Measurements from ENCODE around the gene FHAD1. TPM values are rescaled to one million over a fixed set of nuclear protein-coding genes. Genes with fewer than 3 reads are reported as not detected.

FHAD1 gene
- polyA plus RNA-seq, 1 of the 3 experiments (the other 2 are of a cell fraction): 0.48 TPM

GRCh38 chr1:15391366-15391765 lies 144.3 kb downstream of the FHAD1 start:
- POLR2A ChIA-PET: no interaction called here
- H3K4me1 ChIP-seq (ENCODE audit: control insufficient read depth in 1 of 2, insufficient read depth in 2 of 2, low read depth in 1 of 2, low read length in 1 of 2): peaks cover 0 to 9% of the 10 kb centered on the region in 2 experiments; a peak in 1 of 4 replicates
- CTCF ChIA-PET: interaction anchor here (0.9 to 1.3 kb wide), 4 partner anchors 10 to 438 kb away, joined by 3 read pairs; no protein-coding TSS in a partner anchor

More at GRCh38 chr1:15391366-15391765, 144.3 kb downstream of the FHAD1 start:
- TF ChIP-seq RXRA (IDR thresholded peaks at IDR 0.05; ENCODE audit: borderline replicate concordance, low read depth) (no peak), PBX3 (IDR thresholded peaks at IDR 0.05) (no peak), SMC3 (IDR thresholded peaks at IDR 0.05; ENCODE audit: low read depth, low read length) (no peak), MXI1 (IDR thresholded peaks at IDR 0.05; ENCODE audit: low read depth, low read length) (no peak), REST (IDR thresholded peaks at IDR 0.05; ENCODE audit: low read depth, low read length) (no peak), FOSL2 (IDR thresholded peaks at IDR 0.05; ENCODE audit: borderline replicate concordance, low read depth) (no peak), GATA2 (CRISPR knock-in tag; IDR thresholded peaks at IDR 0.05) (no peak)
- Histone ChIP-seq H3K79me2 (ENCODE audit: insufficient read depth) (no peaks in the 10 kb centered on the region), H3K27ac (ENCODE audit: low read depth in 2 of 2, low read length in 1 of 2) (no peak overlapping the region), H3K36me3 (replicated peaks in 1 of 2; ENCODE audit: control insufficient read depth in 1 of 2, insufficient read depth in 2 of 2, low read length in 1 of 2) (no peaks in the 10 kb centered on the region), H4K20me1 (ENCODE audit: insufficient read depth) (no peaks in the 10 kb centered on the region), H3K9ac (no peak overlapping the region), H3K9me3 (no peaks in the 10 kb centered on the region), H3K9me2 (no peaks in the 10 kb centered on the region), H3K4me3 (ENCODE audit: low read depth in 2 of 2, low read length in 1 of 2) (no peak overlapping the region), H2AFZ (ENCODE audit: low read depth) (no peak overlapping the region), H3K4me2 (no peak overlapping the region), H3F3A (replicated peaks; ENCODE audit: insufficient read depth) (no peaks in the 10 kb centered on the region), H3K27me3 (ENCODE audit: insufficient read depth) (no peaks in the 10 kb centered on the region)
- no peak for DNase-seq
- WGBS (ENCODE audit: low lambda C conversion rate): 86% methylated on average over 4 of the region's 4 CpGs

Data from SK-N-SH (cell line).